MV-4-11 (cell line): ENCODE measurements around the gene CPSF4.

Experiments used
- DNase-seq: peaks from one replicate; lab custom pipeline; 2025; lab: John Stamatoyannopoulos, UW

The CPSF4 gene

DNA sequence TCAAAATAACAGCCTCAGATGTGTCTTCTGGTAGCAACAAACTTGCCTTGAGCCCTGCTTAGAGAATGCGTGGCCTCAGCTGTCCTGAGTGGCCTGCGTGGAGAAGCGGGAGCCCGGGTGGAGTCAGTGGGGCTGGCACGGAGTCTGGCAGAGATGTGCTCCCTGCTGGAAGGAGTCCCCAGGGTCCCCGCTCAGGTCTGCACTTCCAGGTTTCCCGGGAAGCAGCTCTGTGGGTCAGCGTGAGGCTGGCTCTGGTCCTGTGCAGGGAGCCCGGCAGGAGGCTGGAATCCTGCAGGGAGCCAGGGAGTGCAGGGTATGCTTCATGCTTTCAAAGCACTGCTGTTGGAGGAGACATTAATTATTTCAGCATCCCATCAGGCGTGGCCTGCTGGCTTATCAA lies 10.1 kb downstream of the CPSF4 start:
- no peak for DNase-seq

DNA sequence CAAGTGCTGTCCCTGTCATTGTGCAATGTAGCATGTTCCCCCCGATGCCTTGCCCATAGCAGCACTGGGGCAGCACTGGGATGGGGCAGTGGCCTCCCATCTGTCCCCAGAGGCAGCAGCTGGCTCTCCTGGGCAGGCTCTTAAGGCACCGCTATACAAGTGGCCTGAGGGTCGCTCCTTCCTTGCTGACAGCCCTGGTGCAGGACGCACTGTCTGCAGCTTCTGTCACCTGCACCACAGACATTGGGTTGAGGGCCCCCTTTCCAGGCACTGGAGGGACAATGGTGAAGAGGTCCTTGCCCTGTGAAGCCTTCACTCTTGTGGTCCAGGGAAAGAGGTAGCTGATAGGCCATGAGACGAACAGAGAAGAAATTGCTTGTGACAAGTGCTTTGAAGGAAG lies 10.6 kb downstream of the CPSF4 start:
- no peak for DNase-seq

DNA sequence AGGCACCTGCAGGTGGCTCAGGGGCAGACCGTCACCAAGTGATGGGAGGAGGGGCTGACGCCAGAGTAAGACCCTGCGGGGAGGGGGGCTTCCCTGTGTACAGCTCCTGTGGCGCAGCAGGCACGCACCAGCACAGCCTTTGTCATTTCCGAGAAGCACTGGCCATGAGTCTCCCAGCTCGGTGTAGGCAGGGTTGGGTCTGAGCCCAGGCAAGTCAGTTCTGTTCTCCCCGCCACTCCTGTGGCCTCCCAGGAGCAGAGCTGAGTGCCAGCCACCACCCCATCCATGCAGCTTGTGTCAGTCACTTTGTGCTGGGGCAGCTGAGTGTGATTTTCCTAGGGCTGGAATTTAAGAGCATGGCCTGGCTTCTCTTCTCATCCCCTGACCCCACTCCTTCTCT lies 13.2 kb downstream of the CPSF4 start:
- DNase-seq: no peak

DNA sequence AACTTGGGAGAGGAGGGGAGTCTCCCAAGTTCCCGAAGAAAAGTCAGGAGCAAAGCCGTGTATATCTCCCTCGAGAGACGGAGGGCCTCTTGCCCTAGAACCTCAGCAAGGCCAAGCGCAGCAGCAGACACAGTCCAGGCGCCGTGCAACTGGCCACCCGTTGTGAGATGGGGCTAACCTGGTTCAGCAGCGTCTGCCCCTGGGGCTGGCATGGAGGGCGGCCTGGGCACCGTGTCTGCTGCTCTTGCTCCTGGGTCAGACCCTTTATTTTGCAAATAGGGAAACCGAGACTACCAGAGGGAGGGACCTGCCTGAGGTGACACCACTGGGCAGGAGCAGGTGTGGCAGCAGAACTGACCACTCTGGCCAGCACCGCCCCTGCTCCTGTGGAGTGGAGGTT lies 13.8 kb downstream of the CPSF4 start:
- DNase-seq: no peak

DNA sequence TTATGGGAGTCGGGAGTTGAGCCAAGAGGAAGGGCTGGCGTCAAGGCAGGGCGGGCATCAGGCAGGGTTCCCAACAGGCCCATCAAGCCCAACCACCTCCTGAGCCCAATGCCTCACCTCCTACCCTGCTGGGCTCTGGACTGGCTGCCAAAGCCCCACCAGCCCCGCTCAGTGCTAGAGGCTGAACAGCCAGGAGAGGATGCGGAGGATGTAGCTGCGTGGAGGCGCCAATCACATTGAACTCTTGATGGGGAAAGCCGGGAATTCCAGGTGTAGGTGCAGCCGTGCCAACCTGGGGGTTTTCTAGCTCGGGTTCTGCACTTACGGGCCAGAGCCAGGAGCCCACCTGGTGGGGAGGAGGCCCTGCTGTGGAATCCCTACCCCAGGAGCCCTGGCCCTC lies 14.4 kb downstream of the CPSF4 start:
- DNase-seq: no peak

DNA sequence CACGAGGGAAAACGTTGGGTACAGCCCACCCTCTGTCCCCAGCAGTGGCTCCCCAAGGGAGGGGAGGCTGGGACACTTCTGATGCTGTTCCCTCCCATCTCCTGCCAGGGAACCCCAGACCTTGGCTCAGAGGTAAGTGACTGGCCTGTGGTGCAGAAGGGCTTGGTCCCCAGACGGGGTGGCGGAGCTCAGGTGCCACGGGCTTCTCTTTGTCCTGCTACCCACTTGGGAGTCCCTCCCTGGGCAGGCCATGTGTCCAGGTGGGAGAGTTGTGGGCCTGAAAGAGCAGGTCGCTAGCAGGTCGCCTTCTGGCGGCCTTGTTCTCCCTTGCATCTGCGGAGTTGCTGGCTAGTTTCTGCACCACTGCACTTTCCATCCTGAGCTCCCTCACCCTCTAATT lies 17.1 kb downstream of the CPSF4 start:
- no peak for DNase-seq

DNA sequence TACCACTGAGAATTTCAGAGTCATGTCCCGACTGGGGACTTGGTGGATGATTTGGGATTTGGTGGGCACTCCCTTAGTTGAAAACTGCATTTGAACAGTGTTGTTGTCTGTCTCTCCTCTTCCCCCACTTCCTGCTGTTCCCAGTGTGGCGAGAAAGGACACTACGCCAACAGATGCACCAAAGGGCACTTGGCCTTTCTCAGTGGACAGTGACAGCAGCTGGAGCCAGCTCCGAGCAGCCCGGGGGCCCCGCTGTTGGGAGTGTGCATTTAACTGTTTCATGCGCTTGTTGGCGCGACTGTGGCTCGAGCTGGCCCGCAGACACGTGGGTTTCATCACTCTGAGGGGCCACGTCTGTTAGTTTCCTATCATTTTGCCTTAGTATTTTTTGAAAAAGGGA lies 17.5 kb downstream of the CPSF4 start:
- no peak for DNase-seq

DNA sequence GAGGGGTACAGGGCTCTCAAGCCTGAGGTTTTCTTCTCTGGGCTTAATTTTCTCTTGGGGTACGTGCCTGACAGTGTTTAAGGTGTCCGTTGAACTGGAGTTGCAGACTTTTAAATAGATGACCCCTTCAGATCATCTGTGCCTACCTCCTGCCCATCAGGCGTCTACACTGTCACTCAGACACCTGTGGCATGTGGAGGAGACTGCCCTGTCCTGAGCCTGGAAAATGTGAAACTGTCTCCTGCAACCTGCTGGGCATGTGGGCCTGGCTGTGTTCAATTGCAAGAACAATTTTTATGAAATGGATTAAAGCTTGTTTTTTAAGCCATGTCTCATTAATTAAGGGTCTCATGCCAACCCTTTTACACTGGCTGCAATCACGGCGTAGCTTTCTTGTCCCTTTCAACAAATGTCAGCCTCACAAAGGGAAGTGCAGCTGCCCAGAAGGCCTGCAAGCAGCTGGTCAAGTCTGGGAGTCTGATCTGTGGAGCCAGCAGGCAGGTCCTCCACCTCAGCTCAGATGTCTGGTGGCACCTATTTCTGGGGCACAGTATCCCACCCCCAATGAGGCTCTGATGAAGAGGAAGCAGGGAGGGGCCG lies 18.4 kb downstream of the CPSF4 start:
- no peak for DNase-seq

DNA sequence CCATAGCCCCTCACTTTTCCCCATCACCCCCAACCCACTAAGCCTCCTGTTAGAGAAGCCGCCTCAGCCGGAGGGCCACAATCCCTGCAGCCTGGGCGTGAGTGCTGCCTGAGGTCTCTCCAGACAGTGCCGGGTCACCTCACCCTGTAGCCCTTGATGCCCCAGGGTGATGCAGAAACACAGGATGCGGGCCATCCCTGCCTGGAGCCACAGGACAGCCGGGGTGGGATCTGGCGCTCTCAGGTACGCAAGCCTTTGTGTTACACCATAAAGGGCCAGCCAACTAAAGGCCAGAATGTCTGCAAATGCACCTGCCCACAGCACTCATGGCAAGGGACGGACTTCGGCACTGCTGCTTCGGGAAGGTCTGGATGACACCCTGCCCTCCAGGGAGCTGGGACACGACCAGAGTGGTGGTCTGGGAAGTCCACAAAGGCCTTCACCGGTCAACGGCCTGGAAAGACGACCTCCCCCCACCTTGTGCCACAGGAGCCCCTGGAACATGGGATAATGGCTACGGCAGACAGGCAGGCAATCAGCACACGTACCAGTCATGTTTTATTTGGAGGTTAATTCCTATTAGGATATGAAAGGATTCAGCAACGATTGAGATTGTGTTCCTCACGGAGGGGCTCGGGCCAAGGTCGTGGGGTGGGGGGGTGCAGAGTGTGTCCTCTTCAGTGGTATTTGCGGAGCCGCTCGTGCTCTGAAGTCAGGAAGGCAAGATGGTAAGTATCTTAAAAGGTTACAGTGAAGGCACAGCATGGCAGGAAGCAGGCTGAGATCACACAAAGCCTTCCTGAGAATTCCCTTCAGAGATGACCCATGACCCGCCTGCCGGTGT lies 19.1 kb downstream of the CPSF4 start:
- no peak for DNase-seq

DNA sequence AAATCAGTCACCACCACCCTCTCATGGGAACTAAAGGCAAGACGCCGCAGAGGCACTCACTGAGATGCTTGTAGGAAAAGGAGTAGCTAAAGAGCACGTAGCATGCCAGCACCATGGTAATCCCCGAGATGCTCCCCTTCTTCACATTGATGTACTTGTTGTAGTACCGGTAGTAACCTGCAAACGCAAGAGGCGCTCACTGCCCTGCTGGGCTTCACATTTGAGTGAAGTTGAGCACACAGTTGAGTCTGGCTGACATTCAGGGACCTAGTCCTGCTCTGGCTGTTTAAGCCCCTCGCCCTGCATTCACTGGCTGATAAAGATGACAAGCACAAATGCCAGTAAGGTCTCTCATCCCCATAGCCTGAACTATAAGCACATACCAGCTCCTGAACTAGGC lies 20.3 kb downstream of the CPSF4 start:
- peak; percentile 46 for DNase-seq

DNA sequence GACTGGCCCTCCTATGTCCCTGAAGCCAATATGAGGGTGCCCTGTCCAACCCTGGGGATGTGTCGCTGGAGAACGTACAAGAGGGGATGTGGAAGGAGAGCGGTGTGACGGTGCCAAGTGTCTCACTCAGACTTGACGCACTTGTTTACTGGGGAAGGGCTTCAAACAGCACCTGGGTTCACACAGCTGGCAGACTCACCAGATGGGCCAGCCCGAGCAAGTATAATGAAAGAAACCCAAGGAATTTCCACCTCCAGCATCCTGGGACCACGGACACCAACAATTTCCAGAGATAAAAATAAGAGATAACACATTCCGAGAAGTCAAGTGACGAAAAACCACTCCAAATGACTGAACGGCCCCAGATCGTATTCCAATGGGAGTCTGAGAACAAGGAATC lies 21.9 kb downstream of the CPSF4 start:
- no peak for DNase-seq

DNA sequence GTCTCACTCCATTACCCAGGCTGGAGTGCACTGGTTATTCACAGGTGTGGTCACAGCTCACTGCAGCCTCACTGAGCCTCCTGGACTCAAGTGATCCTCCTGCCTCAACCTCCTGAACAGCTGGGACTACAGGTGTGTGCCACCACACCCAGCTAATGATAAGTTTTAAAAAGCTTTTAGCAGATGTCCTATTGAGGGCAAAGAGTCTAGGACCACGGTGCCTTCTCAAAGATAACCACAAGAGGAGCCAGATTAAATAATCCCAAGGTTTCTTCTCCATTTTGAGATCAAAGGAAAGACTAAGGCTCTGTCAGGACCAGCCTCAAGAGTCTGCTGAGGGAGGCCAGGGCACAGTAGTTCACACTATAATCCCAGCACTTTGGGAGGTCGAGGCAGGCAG lies 22.5 kb downstream of the CPSF4 start:
- no peak for DNase-seq

DNA sequence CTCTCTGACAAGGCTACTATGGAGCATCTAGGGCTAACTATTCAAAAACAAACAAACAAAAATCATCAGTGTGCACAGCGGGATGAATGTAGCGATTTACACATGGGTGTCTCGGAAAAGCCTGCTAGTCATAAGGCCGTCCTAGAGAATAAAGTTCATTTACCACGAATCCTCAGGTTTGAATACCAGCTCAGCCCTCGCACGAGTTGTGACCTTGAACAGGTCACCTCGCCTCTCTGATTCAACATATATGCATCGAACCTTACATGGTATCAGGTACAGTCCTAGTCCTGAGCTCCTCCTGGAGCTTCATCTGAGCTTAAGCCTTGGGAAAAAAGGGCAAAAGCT lies 26.7 kb downstream of the CPSF4 start:
- DNase-seq: no peak

DNA sequence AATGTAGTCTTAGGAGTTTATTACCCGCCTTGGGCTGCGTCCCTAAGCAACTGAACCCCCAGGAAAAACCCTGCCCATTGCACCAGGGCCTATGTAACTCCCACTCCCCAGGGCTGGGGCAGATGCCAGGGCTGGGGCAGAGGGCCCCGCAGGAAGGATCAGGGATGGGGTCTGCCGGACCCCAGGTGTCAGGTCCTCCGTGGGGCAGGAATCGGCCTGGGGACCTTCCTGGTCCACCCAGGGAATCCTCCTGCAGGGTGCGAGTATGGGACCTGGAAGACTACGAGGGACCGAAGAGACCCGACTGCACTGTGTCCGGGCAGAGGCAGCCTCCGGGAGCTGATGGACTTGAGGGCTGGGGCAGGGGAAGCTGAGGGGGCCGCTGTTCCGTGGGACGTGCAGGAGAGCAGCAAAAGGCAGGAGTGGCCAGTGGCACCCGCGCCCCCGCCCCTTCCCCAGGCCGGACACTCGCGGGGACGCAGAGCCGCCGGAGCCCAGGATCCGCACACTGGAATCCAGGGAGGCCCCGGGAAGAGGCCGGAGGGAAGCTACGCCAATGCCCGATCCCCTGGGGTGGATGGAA lies 29.7 kb downstream of the CPSF4 start:
- DNase-seq: no peak

DNA sequence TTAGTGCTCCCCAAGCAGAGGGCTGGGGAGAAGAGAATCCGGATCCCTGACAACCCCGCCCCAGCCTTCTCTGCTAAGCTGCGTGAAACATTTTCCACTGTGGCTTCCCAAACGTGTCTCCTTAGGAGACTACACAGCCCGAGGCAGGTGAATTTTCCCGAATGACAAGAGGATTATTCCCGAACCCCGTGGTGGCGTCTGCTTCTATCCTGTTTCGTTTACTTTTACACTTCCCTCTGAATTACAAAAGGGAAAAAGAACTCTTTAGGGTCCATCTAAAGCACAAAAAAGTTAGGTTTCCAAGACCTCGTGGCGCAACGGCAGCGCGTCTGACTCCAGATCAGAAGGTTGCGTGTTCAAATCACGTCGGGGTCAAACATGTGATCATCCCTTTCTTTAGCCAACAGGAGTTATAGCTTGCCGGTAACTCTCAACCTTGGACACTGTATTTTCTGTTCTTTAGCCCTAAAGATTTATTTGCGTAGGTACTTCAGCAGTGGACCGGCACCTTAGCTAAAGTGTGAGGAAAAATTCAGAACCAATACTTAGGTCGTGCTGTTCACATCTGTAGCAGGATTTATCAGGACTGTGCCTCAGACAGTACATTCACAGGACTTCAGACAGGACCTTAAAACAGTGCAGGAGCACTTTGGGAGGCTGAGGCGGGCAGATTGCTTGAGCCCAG lies 30.8 kb downstream of the CPSF4 start:
- no peak for DNase-seq

DNA sequence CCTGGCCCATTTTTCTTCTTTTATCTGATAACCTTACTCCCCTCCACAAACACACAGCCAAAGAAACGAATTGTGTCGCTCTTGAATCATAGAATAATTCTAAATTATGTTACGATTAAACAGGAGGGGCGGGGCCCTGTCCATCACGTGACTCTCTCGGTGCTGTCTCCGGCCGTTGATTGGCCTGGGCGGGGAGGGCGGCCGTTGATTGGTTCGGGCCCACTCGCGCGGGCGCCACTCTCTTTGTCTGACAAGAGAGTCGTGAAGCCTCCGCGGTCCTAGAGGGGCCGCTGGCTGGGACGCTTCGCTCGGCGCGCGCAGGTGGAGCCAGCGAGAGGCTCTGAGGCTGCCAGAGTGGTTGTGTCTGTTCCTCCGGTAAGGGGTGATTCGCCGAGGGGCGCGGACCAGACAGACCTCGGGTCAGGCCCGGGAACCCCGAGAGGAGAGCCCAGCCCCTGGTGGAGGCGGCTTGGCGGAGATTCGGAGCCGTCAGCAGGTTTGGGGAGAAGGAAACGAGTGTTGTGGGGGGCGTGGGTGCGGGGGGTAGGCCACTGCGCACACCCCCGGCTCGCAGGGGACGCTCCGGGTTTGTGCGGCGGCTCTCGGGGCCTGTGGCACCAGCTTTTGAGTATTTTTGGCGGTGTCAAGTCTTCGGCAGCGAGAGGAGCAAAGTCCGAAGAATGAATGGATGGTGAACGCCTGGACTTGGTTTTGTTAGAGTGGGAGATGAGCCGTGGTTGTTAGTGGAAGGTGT lies 34.0 kb downstream of the CPSF4 start, which contains the start of gene ZNF789:
Gene ZNF789 (plus strand): TSS at position 330 of the 754 bp plus-strand sequence. CDS start 3,567 bp downstream, outside the sequence.
- DNase-seq: peak; percentile 95

DNA sequence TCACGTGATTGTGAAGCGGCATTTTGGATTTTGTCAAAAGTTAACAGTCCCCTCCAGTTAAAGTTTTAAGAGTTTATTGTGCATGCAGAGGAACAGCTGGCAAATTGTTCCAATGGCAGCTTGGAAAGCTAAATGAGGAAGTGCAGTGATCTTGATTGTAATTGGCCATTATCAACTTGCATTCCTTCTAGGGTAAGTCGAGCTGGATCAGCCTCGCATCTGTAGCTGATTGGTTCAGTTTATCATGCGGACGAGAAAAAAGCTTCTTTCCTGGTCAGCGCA lies 34.5 kb downstream of the CPSF4 start:
- peak; percentile 84 for DNase-seq

DNA sequence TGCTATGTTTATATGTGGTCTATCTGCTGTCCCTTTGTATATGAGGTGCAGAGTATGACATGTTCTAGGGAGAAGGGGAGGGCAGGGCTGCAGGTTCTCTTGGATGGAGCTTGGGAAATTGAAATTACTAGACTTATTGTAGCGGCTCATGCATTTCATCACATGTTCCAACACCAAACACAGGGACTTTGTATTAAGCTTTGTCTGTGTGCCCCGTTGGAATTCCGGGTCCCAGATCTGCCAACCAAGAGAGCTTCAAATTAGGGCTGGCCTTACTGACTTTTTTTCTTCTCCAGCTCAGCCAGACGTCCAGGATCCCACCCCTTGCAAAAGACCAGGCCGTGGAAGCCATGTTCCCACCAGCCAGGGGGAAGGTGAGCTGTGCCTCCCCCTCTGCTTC lies 37.4 kb downstream of the CPSF4 start:
- DNase-seq: no peak

DNA sequence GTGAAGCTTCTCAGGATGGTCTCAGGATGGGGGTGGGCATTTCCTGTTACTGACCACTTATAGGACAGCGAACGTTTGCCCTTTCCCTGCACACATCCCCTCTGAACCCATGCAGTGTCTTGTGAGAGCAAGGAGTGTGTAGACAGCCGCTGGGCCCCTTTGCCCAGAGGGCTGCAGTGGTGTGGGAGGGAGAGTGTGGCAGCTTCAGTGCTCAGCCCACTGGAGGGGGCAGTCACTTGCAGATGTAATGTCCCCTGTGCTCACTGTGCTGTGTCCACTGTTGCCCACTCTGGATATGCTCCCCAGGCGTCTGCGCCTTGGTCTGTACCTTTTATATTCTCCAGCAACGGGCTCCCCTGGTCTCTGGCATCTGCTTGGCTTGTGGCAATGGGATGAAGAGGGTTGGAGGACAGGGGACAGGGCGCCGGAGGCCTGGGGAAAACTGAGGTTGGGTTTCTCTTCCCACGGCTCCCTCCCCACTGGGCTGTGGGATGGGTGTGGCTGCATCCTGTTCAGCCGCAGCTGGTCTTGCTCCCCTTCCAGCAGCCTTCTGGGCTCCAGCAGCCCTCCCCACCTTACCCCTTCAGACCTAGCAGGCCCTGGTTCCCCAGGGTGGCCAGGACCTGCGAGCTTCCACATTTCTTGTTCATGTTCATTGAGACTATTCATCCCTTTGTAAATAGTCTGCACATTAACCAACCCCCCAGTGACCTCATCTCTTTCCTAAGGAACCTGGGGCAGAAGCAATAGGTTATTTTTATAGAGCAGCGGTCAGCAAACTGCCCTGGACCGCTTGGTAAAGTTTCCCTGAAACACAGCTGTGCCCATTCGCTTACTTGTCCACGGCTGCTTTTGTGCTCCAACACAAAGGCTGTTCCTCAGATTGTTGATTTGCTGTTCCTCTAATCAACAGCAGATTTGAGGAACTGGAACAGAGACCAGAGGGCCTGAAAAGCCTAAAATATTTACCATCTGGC lies 40.0 kb downstream of the CPSF4 start:
- DNase-seq: peak; percentile 83

DNA sequence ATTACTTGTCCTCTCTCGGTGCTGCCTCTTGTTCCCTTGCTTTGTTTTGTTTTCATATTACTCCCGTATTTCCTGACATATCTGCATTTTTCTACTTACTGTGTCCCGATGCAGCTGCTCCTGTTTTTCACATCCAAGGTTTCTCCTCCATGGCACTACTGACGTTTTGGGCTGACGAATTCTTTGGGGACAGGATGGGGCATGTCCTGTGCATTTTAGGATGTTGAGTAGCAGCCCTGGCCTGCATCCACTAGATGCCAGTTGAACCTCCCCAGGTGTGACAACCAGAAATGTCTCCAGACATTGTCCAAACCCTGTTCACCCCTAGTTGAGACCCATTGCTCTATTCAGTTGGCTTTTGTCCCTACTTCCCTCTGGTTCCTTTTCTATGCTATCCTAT lies 46.4 kb downstream of the CPSF4 start:
- DNase-seq: no peak

DNA sequence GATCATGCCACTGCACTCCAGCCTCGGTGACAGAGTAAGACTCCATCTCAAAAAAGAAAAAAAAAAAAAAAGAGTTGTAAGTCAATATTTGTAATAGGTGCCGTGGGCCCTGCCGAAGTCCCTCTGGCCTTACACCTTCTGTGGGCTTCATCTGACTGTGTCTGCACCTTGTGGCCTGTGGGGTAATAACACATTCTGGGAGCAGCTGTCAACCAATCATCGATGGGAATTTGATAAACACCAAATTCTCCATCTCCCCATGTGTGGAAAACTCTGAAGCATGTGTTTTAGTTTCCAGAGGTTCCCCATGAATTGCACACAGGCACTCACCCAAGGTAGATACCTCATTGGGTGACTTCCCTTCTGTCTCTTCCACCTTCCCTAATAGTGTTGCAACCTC lies 50.5 kb downstream of the CPSF4 start:
- DNase-seq: no peak
